Inferior parietal cortex (tissue), 1 donor: ENCODE data around the gene SLC25A27.

ENCODE experiments used
- DNase-seq: peaks from one replicate; pipeline ENCODE4 v3.0.0-alpha.2; 2016; ENCODE audit errors: extremely low spot score

SLC25A27 gene

GRCh38 chr6:46715141-46715540 lies 62.4 kb downstream of the SLC25A27 start:
- DNase-seq: no peak

DNA sequence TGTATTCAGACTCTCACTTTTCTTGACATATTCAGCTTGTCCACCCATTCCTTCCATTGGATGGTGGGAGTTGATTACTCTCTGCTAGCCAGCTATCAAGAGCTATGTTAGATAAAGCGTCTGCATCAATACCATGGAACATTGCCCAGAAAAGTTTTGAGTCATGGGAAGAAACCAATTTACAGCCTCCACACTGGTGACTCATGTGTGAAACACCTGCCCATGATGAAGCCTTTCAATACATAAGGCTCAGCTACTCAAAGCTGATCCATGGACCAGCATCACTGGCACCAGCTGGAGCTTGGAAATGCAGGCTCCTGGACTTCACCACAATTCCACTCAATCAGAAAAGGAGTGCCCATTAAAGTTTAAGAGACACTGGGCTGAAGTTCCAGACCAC lies 66.3 kb downstream of the SLC25A27 start:
- DNase-seq: no peak

- no peak for DNase-seq
Observed at GRCh38 chr6:46720401-46720800, 67.6 kb downstream of the SLC25A27 start.
